ENCODE data around the gene SLC34A1.
"Not testable (repeated sequence)": the region's sequence is repeated elsewhere in the genome, so short reads cannot be mapped to it uniquely, and the experiment has no call there.

The SLC34A1 gene
- 0.27 to 0.95 (median 0.38) reads per million in 4 donors for total RNA-seq

GRCh38 chr5:177384134-177384533 lies at the start of gene SLC34A1:
SLC34A1 (plus strand) TSS chr5:177384434; CDS start chr5:177385742, 1,308 bp downstream.
- DNase-seq, result no peak

- DNase-seq, result no peak
Measured at GRCh38 chr5:177334781-177335700, 49.2 kb upstream of the SLC34A1 start.

GRCh38 chr5:177335701-177336065 lies 48.6 kb upstream of the SLC34A1 start:
- DNase-seq, result no peak

- DNase-seq, result peak in 1 of 5 donors; percentile 40
Measured at GRCh38 chr5:177336112-177336511, 48.1 kb upstream of the SLC34A1 start.

GRCh38 chr5:177336603-177337494 lies 47.4 kb upstream of the SLC34A1 start:
- no peak for DNase-seq

GRCh38 chr5:177338251-177339106 lies 45.8 kb upstream of the SLC34A1 start:
- DNase-seq, result no peak

- DNase-seq, result peak in 1 of 5 donors; percentile 20
Measured at GRCh38 chr5:177339107-177339638, 45.1 kb upstream of the SLC34A1 start.

- not testable (repeated sequence) for DNase-seq
Measured at GRCh38 chr5:177343000-177343399, 41.2 kb upstream of the SLC34A1 start.

GRCh38 chr5:177343777-177344176 lies 40.5 kb upstream of the SLC34A1 start:
- no peak for DNase-seq

GRCh38 chr5:177344891-177345290 lies 39.3 kb upstream of the SLC34A1 start:
- DNase-seq, result no peak

GRCh38 chr5:177346820-177347219 lies 37.4 kb upstream of the SLC34A1 start:
- DNase-seq, result no peak

- no peak for DNase-seq
Measured at GRCh38 chr5:177347699-177348098, 36.5 kb upstream of the SLC34A1 start.

- no peak for DNase-seq
Measured at GRCh38 chr5:177349362-177349647, 34.9 kb upstream of the SLC34A1 start.

GRCh38 chr5:177349762-177350161 lies 34.5 kb upstream of the SLC34A1 start:
- DNase-seq, result no peak

- DNase-seq, result no peak
Measured at GRCh38 chr5:177350776-177351391, 33.4 kb upstream of the SLC34A1 start.

GRCh38 chr5:177351392-177352329 lies 32.6 kb upstream of the SLC34A1 start, which contains the start of gene LMAN2:
LMAN2 (minus strand) TSS chr5:177351668; CDS start chr5:177351647, 21 bp downstream.
- DNase-seq, result peak; percentile 78 to 96 (median 86)

GRCh38 chr5:177353093-177353492 lies 31.1 kb upstream of the SLC34A1 start:
- DNase-seq, result no peak

- DNase-seq, result no peak
Measured at GRCh38 chr5:177354256-177354655, 30.0 kb upstream of the SLC34A1 start.

GRCh38 chr5:177354711-177355110 lies 29.5 kb upstream of the SLC34A1 start:
- DNase-seq, result no peak

GRCh38 chr5:177355162-177355867 lies 28.9 kb upstream of the SLC34A1 start:
- no peak for DNase-seq
